Measurements from ENCODE around the gene N4BP2L2. TPM values are rescaled to one million over a fixed set of nuclear protein-coding genes. Genes with fewer than 3 reads are reported as not detected.

N4BP2L2 gene
- total and polyA plus RNA-seq, 9 of the 15 experiments (the other 6 are each of a cell fraction or from before 2014, with no cell fraction given) = 33.9 to 76.4 (median 48.7) TPM

GRCh38 chr13:32545083-32545482 is 6.5 kb upstream of the N4BP2L2 start (continued):
- TF ChIP-seq AFF4 (CRISPR knock-in tag; IDR thresholded peaks at IDR 0.05) (no peak), E2F3 (CRISPR knock-in tag; IDR thresholded peaks at IDR 0.05) (no peak), RCOR1 (IDR thresholded peaks at IDR 0.05; ENCODE audit: borderline replicate concordance in 1 of 2, low read depth in 2 of 2, low read length in 2 of 2) (no peak), CBX3 (IDR thresholded peaks at IDR 0.05; ENCODE audit: borderline replicate concordance in 1 of 2, low read length in 2 of 2) (no peak)

GRCh38 chr13:32542221-32542620 is 3.6 kb upstream of the N4BP2L2 start:
- in situ Hi-C loops (cut with MboI) (no loop called here), intact Hi-C loops (cut with micrococcal nuclease) (no loop called here)
- no peaks in the 10 kb centered on the region for H4K20me1 ChIP-seq (replicated peaks; ENCODE audit: control insufficient read depth, insufficient read depth, low read length)
- no peak overlapping the region for H3K9ac ChIP-seq (ENCODE audit: insufficient read depth in 1 of 2, low read depth in 2 of 2, low read length in 2 of 2)
- H3K4me3 ChIP-seq = no peak overlapping the region
- ATAC-seq (no peak), DNase-seq (ENCODE audit: extremely low read depth in 1 of 4, low spot score in 3 of 4) (no peak), FAIRE-seq (no peak)
- BruUV-seq (replicated peaks) = no TSS peak
- WGBS (ENCODE audit: insufficient coverage, low coverage, missing lambda C conversion rate) = 64% methylated on average over 2 of the region's 2 CpGs
- H2AFZ ChIP-seq (ENCODE audit: low read depth, low read length) = no peak overlapping the region
- no peaks in the 10 kb centered on the region for H3K4me1 ChIP-seq (replicated peaks in 1 of 2; ENCODE audit: control insufficient read depth in 2 of 2, insufficient read depth in 2 of 2, low read length in 2 of 2)
- no peak overlapping the region for H3K27ac ChIP-seq (ENCODE audit: extremely low read depth, low read depth, low read length)
- H3K9me1 ChIP-seq (ENCODE audit: control insufficient read depth, insufficient read depth, low read length) = no peaks in the 10 kb centered on the region
- TF ChIP-seq NFATC3 (IDR thresholded peaks at IDR 0.05) (no peak), ZNF143 (CRISPR knock-in tag; IDR thresholded peaks at IDR 0.05) (no peak), NBN (IDR thresholded peaks at IDR 0.05; ENCODE audit: low read depth) (no peak), L3MBTL2 (IDR thresholded peaks at IDR 0.05) (no peak), ZNF584 (CRISPR knock-in tag; IDR thresholded peaks at IDR 0.05; ENCODE audit: low read depth) (no peak), EZH2 (IDR thresholded peaks at IDR 0.05; ENCODE audit: borderline replicate concordance, low read depth, low read length) (no peak), PTTG1 (tag; IDR thresholded peaks at IDR 0.05; ENCODE audit: low read depth) (no peak), TSC22D4 (tag; IDR thresholded peaks at IDR 0.05) (no peak), NCOA6 (IDR thresholded peaks at IDR 0.05) (no peak)
- TF ChIP-seq, protein P1, sequence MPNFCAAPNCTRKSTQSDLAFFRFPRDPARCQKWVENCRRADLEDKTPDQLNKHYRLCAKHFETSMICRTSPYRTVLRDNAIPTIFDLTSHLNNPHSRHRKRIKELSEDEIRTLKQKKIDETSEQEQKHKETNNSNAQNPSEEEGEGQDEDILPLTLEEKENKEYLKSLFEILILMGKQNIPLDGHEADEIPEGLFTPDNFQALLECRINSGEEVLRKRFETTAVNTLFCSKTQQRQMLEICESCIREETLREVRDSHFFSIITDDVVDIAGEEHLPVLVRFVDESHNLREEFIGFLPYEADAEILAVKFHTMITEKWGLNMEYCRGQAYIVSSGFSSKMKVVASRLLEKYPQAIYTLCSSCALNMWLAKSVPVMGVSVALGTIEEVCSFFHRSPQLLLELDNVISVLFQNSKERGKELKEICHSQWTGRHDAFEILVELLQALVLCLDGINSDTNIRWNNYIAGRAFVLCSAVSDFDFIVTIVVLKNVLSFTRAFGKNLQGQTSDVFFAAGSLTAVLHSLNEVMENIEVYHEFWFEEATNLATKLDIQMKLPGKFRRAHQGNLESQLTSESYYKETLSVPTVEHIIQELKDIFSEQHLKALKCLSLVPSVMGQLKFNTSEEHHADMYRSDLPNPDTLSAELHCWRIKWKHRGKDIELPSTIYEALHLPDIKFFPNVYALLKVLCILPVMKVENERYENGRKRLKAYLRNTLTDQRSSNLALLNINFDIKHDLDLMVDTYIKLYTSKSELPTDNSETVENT (CRISPR knock-in tag; IDR thresholded peaks at IDR 0.05) = no peak
- ChIA-PET POLR2A (no interaction called here), CTCF (ENCODE audit: low intra/inter-chr PET ratio) (no interaction called here)
- 0 out of 2 replicates have a peak, but pooled peaks cover 4% of the 10 kb centered on the region for H3K9me3 ChIP-seq (replicated peaks; ENCODE audit: control insufficient read depth, insufficient read depth, low read depth, low read length)
- H3K36me3 ChIP-seq (ENCODE audit: control insufficient read depth, insufficient read depth, low read length) = no peaks in the 10 kb centered on the region
- no peaks in the 10 kb centered on the region for H3K27me3 ChIP-seq (ENCODE audit: control insufficient read depth in 2 of 2, insufficient read depth in 2 of 2, low read length in 2 of 2)
- no peak overlapping the region for H3K4me2 ChIP-seq (ENCODE audit: insufficient read depth, low read length)
- peaks cover 14% of the 10 kb centered on the region for H3K79me2 ChIP-seq (ENCODE audit: control insufficient read depth, insufficient read depth, low read length)
